Measurements from ENCODE around the gene FGFR2.

Gene FGFR2

DNA sequence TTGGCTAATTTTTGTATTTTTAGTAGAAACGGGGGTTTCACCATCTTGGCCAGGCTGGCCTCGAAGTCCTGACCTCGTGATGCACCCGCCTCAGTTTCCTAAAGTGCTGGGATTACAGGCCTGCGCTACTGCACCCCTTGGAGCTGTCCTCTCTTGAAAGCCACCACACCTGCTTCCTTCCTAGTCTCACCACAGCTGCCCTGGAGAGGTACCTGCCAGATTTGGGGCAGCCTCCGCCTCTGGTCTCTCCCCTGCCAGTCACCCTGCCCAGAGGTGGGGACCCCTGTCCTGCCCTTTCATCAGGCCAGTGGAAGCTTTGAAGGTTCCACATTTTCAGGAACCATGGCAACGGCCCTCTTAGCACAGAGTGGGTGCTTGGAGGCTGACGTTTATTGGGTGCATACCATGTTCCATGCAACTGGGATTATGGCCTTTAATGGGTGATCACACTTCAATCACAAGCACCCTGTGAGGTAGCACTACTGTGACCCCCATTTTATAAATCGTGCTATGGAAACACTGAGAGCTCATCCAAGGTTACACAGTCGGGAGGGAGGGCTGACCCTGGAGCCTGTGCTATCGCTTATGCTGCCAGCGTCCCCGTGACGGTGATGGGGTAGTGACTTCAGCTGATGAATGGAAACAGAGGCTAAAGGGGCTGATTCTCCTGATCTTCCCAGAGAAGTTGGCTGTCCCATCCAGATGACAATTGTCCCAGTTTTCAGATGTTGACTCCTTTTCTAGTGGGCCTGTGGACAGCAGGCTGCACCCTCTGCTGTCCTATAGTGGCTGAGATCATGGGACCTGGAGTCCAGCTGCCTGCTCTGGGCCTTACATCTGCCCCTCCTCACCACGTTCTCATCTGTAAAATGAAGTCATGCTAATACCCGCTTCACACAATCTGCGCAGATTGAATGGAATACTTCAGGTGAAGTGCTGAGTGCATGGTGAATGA, 11.5 kb upstream of the FGFR2 start:
- DNase-seq = no peak

DNA sequence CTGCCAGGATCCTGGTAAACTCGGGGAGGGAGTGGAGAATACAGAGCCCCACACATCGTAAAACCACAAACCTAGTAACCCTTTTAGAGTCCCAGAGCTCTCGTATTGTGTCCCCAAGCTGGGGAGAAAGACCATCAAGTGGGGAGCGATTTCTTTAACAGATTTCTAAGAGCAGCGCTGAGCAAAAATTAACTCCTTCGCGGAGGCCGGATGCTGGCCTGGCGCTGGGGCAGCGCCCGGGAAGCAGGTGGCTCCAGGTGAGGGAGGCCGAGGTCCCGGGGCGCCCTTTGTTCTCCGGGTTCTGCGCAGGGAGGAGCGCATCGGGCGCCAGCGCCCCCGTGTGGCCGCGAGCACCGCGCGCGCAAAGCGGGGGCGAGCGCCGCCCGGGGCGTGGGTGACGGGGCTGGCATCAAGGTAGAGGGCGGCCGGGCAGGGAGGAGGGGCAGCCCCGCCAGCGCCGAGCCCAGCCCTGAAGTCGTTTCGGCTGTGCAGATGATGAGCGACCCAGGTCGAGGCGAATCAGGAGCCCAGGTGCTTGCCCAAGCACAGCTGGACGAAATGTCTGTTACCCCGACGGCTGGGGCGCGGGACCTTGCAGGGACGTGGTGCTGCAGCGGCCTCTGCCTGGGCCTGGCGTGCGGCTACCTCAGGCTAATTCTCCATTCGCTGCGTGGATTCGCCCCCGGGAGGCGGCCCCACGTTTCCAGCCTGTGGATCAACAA, 10.4 kb upstream of the FGFR2 start:
- DNase-seq = no peak

GRCh38 chr10:121607310-121608055, 9.2 kb upstream of the FGFR2 start:
- DNase-seq = no peak

DNA sequence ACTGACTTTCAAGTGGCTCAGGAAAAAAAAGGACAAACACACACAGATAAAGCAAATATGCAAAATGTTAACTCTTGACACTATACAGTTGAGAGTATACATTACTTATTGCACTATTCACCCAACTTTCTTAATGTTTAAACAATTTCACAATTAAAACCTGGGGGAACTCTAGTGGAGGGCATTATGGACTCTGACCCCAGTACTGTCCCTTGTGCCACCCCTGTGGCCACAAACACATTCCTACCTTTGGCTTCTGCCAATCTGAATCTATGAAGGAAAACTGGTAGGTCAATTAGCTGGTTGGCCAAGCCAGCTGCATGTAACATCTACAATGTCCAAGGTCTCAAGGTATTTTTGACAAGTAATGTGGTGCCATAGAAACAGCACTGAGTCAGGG, 7.5 kb upstream of the FGFR2 start:
- DNase-seq = no peak

DNA sequence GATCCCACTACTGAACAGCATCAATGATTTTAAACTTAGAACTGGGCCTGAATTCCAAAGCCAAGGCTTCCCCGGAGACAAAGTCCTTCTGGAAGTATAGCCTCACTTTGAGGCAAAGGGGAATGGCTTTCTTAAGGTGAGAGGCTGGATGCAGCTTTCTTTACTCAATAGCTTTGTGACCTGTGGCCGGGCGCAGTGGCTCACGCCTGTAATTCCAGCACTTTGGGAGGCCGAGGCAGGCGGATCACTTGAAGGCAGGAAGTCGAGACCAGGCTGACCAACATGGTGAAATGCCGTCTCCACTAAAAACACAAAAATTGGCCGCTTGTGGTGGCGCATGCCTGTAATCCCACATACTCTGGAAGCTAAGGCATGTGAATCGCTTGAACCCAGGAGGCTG, 3.2 kb upstream of the FGFR2 start:
- no peak for DNase-seq

DNA sequence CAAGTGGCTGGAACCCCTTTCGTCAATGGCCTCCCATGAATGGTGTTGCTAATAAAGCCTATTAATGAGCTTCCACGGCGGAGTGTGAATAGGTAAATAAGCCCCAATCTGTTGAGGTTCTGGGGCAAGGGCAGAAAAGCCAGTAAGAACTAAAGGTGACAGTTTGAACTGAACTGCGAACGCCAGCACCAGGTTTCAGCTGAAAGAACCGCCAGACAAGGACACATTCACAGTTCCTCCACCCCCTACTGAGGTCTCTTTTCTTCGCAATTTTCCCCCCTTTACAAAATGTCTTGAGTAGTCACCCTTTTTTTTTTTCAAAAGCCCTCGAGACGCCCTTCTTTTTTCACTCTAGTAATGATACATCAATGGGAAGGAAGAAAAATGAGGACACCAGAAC, 2.4 kb upstream of the FGFR2 start:
- DNase-seq = no peak

DNA sequence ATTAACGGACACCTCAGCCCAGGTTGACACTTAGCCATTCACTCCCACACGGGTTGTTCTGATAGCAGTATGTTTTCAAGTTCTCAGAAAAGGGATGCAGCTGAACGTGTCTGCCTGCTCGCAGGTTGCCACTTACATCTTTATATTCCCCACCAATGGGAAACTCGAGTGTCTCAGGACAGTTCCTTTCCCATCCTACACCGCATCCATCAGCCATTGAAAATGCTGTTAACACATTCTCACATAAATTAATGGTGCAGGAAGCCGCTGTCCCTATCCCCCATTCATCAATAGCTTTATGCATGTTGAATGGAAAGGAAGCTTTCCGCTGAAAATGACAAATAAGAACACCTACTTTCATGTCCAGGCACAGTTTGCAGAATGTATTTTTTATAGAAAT, 1.7 kb upstream of the FGFR2 start:
- DNase-seq = no peak

DNA sequence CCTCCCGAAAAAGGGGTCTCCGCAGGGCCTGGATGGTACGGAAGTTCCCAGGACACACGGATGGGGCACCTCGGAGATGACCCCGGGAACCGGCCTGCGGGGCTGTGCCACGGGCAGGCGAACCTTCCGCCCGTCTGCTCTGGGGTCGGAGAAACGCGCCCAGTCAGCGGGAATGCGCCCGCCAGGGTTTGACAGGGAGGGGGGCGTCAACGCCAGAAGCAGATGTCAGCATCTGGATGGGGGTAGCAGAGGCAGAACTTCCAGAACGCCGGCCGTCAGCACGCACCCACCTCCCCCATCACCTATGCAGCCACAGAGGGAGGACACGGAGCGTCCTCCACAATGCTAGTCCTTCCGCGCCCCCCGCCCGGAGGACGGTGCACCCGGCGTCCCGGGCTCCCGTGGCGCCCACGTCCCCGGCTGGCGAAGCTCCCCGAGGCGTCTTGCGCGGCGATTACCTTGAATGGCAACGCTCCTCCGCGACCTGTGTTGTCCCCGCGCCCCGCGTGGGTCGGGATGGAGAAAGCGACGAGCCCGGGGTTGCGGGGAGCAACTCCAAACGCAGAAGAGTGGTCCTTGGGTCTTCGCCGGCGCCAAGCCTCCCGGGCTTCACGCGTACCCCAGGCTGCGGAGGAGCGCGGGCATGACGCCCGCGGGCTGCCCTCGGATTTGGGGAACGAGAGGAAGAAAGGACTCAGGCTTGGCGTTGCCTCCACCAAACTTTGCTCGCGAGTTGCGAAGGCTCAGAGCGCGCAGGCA, 561 bp downstream of the FGFR2 start:
- DNase-seq = no peak

- no peak for DNase-seq
Measured at GRCh38 chr10:121596689-121597503, 1.3 kb downstream of the FGFR2 start.

DNA sequence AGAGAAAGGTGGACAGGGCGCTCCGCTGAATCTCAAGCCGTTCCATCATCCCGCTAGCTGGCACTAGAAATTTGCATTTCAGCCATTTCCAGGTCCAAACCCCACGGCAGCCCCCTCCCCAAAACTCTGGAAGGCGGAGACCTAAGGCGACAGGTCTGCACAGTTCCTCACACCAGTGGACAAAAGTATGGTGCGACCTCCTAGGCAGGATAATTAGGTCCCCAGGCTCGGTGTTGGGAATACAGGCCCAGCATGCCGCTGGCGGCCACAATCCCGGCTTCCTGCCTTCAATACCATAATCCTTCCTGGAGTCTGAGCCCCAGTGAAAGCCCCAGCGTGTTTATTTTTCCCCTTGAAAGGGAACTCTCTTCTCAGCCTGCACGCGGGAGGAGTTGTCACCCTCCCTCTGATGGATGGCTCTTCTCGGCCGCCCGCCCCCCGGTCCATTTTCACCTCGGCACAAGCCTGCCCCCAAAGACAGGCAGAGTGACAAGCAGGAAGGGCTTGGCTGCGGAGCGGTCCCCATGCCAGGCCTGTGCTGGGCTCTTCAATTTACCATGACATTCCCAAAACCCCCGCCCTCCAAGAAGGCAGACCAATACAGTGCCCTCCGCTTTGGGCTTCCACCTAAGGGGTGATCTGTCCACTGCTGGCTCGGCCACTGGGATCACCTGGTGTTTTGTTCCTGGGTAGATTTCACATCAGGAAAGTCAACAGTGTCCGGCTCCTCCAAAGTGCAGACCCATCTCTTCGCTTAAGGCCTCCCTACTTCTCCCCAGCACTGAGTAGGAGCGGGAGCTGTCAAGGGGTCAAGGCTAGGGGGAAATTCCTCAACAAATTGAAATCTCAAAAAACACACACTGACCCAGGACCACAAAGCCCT, 2.2 kb downstream of the FGFR2 start:
- DNase-seq = no peak

GRCh38 chr10:121595351-121595805, 2.9 kb downstream of the FGFR2 start:
- DNase-seq = no peak

GRCh38 chr10:121594623-121595350, 3.5 kb downstream of the FGFR2 start:
- no peak for DNase-seq

- no peak for DNase-seq
Measured at GRCh38 chr10:121594076-121594475, 4.2 kb downstream of the FGFR2 start.

GRCh38 chr10:121593281-121594075, 4.8 kb downstream of the FGFR2 start:
- DNase-seq = no peak

- DNase-seq = no peak
Measured at GRCh38 chr10:121592155-121592890, 5.9 kb downstream of the FGFR2 start.

GRCh38 chr10:121591186-121591585, 7.1 kb downstream of the FGFR2 start:
- no peak for DNase-seq

GRCh38 chr10:121590772-121591171, 7.5 kb downstream of the FGFR2 start:
- DNase-seq = no peak

- no peak for DNase-seq
Measured at GRCh38 chr10:121589553-121589952, 8.7 kb downstream of the FGFR2 start.
